ENCODE measurements around the gene SLC17A1.

DNA sequence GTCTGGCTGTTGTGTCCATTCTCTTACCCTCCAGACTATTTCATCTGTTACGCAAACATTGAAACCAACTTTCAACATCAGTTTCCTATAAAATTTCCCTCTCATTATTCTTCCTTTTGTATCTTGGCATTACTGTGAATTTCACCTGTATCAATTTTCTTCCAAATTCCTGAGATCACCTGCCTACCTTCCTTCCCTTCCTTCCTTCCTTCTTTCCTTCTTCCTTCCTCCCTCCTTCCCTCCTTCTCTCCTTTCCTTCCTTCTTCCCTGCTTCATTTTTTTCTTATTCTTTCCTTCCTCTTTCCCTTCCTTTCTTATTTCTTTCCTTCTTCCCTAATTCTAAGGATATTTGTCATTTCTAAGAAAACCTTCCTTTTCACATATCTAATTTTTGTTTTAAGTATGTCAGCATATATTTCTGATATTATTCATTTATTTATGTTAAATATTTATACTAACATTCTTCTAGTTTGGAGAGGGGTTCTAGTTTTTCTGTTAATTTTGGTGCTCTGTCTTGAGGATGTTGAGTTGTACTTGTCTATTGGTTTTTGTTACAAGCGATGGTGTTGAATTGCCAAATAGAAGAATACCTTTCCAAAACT is 47.0 kb upstream of the SLC17A1 start:
- no peak for TF ChIP-seq YY1 (IDR thresholded peaks at IDR 0.05; ENCODE audit: insufficient read depth, insufficient read length)
- no peak for TF ChIP-seq SUZ12 (IDR thresholded peaks at IDR 0.05; ENCODE audit: extremely low read depth, insufficient read depth, insufficient read length)
- TF ChIP-seq ZNF274 (IDR thresholded peaks at IDR 0.05; ENCODE audit: low read depth, low read length), result no peak
